SIG-M5 treated with dmso at 0.1 percent for 504 hours (cell line): Measurements from ENCODE around the gene PATJ.
"Not testable (repeated sequence)": the region's sequence is repeated elsewhere in the genome, so short reads cannot be mapped to it uniquely, and the experiment has no call there.

Experiments used
- DNase-seq: peaks from one replicate; lab custom pipeline; 2025; ENCODE audit not compliant: unreplicated experiment; lab: John Stamatoyannopoulos, UW

PATJ gene, protein sequence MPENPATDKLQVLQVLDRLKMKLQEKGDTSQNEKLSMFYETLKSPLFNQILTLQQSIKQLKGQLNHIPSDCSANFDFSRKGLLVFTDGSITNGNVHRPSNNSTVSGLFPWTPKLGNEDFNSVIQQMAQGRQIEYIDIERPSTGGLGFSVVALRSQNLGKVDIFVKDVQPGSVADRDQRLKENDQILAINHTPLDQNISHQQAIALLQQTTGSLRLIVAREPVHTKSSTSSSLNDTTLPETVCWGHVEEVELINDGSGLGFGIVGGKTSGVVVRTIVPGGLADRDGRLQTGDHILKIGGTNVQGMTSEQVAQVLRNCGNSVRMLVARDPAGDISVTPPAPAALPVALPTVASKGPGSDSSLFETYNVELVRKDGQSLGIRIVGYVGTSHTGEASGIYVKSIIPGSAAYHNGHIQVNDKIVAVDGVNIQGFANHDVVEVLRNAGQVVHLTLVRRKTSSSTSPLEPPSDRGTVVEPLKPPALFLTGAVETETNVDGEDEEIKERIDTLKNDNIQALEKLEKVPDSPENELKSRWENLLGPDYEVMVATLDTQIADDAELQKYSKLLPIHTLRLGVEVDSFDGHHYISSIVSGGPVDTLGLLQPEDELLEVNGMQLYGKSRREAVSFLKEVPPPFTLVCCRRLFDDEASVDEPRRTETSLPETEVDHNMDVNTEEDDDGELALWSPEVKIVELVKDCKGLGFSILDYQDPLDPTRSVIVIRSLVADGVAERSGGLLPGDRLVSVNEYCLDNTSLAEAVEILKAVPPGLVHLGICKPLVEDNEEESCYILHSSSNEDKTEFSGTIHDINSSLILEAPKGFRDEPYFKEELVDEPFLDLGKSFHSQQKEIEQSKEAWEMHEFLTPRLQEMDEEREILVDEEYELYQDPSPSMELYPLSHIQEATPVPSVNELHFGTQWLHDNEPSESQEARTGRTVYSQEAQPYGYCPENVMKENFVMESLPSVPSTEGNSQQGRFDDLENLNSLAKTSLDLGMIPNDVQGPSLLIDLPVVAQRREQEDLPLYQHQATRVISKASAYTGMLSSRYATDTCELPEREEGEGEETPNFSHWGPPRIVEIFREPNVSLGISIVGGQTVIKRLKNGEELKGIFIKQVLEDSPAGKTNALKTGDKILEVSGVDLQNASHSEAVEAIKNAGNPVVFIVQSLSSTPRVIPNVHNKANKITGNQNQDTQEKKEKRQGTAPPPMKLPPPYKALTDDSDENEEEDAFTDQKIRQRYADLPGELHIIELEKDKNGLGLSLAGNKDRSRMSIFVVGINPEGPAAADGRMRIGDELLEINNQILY (N-terminal part only)

DNA sequence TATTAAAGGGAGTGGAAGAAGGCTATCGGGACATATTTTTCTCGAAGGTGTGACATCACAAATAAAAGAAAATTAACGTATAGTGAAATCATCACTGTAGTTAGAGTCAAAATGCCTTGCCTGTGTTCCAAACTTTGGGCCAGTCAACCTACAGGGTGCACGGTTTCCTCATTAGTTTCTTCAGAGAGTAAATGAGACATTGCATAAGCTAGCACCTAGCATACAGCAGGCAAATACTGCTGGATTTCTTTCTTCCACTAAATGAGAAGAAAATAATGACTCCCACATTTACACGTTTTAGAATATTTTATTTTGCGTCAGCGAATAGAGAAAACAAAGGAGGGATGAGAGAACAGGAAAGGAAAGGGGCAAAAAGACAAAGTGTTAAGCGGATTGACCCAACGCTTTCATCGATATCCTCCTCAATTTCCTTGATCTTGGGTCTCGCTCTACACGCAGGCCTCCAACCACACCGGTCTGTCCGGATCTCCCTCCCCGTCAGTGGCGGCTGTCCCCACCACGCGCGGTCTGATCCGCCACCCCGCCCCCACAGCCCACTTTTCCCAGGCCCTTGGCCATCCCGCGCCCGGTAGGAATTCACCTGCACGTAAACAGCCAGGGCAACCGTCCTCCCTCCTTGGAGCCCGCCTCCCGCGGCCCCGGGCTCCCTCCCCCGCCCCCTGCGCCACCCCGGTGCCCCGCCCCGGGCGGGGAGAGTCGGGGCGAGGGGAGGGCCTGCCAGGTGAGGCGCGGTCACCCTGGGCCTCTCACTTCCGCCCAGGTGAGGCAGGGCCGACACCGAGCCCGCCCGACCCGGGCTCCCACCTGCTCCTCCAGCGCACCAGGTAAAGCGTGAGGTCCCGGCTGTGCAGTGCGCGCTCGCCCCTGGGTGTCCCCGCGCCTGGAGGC is at the start of gene PATJ:
Gene PATJ, plus strand, starts transcription at position 770 of the 909 bp plus-strand sequence. CDS start 20,413 bp downstream, outside the sequence.
- no peak for DNase-seq

DNA sequence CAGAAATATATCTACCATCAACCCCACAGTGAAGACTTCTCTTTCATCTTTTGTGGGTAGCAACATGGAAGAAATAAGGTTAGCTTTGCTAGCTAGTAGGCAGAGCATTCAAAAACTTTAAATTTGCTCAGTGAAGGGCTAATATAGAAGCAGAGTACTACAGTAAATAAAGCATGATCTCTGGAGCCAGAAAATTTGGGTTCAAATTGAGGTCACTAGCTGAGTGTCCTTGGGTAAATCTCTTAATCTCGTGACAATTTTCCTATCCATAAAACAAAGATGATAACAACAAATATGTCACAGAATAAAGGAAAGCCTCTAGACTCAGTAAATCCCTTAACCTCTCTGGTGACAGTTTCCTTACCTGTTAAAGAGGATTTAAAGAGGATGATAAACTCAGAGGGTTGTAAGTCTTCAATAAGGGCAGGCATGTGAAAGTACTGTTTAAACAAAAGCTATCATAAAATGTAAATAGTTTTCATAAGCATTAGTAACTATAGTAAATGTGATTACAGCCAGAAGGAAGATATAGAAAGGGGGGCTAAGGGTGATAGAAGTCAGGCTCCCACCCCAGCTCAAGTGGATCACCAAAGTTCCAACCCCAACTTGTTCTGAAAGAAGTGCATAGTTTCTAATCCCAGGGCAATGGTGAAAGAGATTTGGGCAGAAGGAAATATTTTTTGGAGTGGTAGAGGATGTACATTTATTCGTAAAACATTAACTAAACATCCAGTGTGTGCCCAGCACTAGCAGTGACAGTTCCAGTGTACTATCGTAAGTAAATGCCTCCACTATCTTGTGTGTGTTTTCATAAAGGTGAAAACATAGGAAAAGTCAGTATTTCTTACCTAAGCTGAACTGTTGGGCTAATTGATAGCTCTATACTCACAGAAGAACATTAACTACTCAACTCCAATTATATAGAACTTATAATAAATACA is 42.1 kb upstream of the PATJ start:
- no peak for DNase-seq

DNA sequence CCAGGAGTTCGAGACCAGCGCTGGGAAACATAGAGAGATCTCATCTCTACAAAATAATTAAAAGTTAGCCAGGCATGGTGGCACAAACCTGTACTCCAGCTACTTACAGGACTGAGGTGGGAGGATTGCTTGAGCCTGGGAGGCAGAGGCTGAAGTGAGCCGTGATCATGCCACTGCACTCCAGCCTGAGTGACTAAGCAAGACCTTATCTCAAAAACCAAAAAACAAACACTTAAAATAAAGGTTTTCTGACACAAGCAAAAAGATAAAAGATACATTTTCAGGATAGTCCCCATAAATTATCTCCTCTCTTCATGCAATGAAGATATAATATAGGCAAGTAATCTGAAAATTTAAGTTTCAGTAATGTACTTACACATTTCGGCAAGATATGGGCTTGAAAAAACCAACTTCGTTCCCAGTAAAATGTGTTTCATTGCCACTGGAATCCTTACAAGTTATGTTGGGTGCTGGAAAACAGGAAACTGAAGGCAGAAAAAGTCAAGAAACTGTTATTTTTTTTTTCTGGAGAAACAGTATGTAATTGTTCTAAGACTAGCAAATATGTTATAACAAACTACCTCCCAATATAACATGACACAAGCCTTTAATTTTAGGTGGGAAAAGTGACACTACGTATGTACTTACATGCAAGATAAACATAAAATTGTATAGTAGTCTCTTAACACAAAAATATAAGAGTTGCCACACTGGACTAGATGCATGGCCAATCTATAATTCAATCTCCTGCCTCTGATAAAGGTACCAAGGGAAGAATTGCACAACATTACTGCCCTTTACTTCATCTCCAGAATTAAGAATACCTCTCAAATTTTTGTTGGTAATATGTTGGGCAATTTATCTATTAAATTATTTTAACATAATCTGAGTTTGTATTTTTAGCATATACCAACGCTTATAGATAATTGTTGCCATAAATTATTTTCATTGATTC is 33.0 kb upstream of the PATJ start:
- DNase-seq, result no peak

DNA sequence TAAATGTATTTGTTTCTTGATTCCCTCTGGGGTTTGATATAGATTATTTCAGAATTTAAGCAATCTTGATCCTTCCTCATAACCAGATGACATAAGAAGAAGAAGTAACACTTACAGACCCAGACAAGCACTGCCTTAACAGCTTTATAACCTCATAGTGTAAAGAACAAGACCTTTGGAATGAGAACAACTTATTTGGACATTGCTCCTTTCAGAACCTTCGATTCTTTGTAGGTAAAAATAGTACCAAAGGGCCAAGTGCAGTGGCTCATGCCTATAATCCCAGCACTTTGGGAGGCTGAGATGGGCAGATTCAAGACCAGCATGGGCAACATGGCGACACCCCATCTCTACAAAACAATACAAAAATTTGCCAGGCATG is 32.4 kb upstream of the PATJ start:
- no peak for DNase-seq

DNA sequence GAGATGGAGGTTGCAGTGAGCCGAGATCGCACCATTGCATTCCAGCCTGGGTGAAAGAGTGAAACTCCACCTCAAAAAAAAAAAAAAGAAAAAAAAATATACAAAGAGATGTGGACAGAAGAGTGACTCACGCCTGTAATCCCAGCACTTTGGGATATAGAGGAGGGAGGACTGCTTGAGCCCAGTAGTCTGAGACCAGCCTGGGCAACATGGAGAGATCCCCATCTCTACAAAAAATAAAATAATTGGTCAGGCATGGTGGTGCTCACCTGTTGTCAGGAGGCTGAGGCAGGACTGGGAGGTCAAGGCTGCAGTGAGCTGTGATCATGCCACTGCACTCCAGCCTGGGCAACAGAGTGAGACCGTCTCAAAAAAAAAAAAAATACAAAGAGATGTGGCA is 31.0 kb upstream of the PATJ start:
- not testable (repeated sequence) for DNase-seq

DNA sequence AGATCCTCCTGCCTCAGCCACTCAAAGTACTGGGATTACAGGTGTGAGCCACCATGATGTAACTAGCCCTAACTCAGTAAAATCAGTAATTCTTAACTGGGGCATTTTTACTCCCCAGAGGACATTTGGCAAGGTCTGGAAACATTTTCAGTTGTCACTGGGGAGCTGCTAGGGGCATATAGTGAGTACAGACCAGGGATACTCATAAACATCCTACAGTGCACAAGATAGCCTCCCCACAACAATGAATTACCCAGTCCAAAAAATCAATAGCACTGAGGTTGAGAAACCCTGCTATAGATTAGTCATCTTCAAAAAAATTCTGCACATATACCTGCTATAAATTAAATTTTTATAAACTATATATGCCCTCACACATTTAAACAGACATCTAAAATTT is 30.3 kb upstream of the PATJ start:
- no peak for DNase-seq

DNA sequence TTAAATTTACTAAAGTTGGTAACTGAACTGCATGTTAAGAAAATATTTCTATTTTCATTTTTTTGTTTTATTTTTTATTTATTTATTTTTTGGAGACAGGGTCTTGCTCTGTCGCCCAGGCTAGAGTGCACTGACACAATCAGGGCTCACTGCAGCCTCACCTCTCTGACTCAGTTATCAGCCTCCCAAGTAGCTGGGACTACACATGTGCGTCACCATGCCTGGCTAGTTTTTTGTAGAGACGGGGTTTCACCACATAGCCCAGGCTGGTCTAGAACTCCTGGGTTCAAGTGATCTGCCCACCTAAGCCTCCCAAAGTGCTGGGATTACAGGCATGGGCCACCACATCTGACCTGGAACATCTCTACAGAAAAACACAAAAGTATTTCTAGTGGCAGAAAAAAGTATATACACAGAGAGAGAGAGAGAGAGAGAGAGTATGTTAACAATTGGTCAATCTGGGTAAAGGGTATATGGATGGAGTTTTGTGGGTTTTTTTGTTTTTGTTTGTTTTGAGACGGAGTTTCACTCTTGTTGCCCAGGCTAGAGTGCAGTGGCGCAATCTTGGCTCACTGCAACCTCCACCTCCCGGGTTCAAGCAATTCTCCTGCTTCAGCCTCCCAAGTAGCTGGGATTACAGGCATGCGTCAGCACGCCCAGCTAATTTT is 23.1 kb upstream of the PATJ start:
- DNase-seq, result not testable (repeated sequence)

DNA sequence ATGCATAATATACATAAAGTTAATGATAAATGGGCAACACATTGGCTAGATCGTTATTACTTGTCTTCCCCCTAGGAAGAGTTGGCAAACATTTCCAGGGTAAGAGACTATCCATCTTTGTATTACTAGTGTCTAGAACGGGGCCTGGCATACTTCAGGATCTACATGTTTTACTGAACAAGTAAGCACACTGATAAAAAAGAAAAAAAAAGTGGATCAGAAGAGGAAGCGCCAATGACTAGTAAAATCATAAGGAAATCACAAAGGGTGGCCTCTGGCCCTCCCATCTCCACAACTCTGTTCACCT is 17.8 kb upstream of the PATJ start:
- DNase-seq, result no peak

DNA sequence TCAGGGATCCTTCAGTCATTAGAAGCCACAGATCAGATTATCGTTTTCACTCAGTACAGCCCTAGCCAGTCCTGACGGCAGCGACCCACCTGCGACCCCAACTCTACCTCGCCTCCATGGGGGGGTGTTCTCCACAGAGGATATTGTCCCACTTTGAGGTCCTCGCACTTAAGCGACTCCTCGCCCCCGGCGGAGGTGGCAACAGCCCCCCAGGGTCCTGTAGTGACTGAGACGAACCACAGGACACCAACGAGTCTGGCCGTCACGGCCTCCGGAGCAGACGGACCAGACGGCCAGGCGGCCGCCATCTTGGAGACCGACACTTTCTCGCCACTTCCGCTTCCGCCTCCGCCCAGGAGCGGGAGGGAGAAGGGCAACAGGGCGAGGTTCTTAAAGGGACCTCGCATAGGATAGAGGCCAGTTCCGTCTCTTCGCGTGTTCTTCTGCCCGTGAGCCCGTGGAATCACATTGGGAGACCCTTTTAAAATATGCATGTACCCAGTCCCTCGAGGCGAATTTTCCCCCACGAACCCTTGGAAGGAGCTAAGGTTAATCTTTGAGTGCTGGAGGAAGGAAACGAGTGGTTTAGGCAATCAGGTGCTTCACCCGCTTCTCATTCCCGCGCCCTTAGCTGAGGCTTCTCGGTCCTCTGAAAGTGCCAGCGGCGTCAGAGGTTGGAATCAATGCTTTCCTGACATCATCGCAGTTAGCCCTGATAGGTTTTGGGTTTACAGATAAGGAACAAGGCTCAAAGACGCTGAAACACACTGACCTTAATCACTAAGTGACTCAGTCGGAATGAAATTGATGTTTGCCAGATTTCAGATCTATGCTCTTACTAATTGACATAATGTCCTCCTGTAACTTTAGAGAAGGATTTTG is 17.2 kb upstream of the PATJ start, which contains the start of gene TM2D1:
Gene TM2D1, minus strand, starts transcription at position 329 of the 882 bp plus-strand sequence. Its CDS starts 21 bp downstream, at position 308.
- peak; percentile 84 for DNase-seq

DNA sequence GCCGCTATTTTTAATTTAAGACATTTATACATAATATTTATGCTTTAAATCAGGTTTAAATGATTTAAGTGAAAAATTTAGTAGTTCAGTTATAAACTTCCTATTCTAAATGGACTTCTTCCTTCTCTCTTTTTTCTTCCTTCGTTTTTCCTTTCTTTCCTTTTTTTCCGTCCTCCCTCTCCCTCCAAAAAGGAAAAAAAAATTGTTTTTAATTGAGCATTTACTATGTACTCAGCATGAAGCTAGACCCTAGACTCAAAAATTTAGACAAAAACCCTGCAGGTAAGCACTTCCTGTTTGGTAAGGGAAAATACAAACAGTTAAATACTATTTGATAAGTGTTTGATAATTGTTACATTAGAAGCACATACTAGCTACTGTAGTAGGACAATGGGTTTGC is 14.7 kb upstream of the PATJ start:
- no peak for DNase-seq

DNA sequence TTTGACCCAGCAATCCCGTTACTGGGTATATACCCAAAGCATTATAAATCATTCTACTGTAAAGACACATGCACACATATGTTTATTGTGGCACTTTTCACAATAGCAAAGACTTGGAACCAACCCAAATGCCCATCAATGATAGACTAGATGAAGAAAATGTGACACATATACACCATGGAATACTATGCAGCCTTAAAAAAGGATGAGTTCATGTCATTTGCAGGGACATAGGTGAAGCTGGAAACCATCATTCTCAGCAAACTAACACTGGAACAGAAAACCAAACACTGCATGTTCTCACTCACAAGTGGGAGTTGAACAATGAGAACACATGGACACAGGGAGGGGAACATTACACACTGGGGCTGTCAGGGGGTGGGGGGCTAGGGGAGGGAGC is 11.6 kb upstream of the PATJ start:
- not testable (repeated sequence) for DNase-seq

DNA sequence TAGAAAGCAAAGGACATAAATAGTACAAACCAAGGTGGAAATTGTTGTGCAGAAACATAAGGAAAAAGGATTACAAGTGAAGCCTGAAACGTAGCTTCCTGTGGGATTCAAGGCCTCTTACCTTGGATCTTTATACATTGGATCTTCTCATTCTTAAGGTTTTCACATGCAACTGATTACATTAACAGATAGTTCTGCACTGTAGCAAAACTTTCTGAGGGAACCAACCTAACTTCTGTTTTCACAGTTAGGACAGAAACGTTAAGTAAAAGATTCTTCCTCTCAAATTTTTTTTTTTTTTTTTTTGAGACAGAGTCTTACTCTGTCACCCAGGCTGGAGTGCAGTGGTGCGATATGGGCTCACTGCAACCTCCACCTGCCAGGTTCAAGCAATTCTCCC is 9.6 kb upstream of the PATJ start:
- no peak for DNase-seq

DNA sequence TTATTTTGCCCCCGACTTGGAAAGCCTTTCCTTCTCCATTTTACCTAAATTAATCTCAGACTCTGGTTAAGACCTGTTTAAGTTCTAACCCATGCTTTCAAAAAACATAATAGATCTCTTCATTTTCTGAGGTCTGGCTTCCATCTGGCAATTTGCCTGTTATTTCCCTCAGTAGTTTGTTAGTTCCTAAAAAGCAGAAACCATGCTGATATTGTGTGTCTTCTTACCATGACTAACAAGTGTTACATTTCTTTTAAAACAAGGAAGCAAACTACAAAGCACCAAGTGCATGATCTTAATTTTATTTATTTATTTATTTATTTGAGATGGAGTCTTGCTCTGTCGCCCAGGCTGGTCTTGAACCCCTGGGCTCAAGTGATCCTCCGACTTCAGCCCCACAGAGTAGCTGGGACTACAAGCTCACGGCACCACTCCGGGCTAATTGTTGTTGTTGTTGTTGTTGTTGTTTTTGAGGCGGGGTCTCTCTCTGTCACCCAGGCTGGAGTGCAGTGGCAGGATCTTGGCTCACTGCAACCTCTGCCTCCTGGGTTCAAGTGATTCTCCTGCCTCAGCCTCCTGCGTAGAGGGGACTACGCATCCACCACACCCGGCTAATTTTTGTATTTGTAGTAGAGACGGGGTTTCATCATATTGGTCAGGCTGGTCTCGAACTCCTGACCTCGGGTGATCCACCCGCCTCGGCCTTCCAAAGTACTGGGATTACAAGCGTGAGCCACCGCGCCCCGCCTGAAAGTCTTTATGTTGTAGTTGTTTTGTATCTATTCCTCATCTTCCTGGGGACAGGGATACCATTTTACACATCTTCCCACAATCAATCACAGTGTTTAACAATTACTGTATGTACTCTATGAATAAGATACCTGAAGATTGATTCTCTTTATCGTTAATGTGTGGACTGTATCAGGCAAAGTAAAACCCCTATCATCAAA is 1.3 kb upstream of the PATJ start:
- no peak for DNase-seq

DNA sequence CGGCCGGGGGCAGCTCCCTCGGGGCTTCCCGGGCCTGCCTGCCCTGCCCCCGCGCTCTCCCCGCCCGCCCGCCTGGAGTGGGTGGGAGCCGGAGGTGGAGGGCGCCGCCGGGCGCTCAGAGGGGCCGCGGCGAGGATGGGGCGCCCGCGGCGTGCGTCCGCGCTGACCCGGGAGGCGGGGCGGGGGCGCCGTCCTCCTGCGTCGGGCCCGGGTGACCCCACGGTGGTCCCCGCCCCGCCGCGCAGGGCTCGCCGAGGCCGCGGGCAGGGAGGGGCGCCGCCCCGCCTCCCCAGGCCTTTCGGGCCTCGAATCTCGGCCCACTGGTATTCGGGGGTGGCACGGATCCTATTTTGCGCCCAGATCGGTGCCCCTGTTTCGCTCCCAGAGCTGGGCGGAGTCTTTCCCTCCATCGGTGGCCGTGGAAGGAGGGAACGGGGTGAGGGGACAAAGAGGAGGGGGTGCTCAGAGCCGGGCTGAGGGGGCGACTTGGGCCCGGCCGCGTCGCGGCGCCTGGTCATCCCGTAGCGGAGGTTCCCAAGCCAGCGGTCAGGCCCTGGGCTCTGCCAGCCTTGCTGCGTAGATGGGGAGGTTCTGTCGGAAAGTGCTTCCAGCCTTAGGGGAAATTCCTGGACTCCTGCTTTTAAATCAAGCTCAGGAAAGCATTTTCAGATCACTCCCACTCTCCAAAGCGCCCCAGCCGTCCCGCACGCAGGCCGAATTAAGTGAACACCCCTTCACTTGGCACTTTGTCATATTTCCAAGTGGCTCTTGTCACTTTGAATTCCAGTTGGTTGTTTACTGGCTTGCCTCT is 545 bp downstream of the PATJ start:
- no peak for DNase-seq

DNA sequence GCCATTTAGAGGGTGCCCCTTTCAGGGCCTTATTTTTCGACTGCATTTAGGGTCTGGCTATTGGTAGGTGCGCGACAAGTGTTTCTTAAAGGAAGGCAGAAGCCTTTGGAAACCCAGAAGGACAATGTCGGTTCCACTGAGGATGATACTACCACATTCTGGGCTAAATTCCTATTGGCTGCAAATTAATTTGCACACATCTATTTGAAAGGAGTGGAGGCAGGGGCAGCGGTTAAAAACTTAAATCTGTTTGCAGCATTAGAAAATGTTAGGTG is 1.1 kb downstream of the PATJ start:
- no peak for DNase-seq
